ENCODE results near the gene DYRK4. TPM values are rescaled to one million over a fixed set of nuclear protein-coding genes. Genes with fewer than 3 reads are reported as not detected.

The DYRK4 gene
- total and polyA plus RNA-seq, 2 of the 8 experiments (the other 6 are each of a cell fraction or from before 2014, with no cell fraction given), result 10.5 to 11.4 TPM

DNA sequence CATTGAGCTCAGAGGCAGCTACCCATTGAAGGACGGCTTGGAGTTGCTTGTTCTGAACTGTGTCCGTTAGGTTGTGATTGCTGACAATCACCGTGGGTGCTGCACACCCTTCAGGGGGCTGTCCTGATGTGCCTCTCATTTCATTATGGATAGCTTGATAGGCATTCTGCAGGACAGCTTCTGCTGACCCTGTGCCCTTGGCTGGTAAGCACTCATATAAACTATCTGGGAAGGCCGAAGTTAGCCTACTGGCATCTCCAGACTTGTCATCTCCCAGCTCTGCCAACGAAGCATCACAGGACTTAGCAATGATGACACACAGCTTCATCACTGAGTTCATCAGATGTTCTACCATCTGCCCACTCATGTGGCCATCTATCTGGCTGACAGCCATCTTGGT is 64.5 kb downstream of the DYRK4 start (continued):
- no peak for TF ChIP-seq SIRT6 (IDR thresholded peaks at IDR 0.05; ENCODE audit: low read length)
- TF ChIP-seq SAP30 (IDR thresholded peaks at IDR 0.05; ENCODE audit: insufficient read depth, insufficient replicate concordance, low read length), result no peak
- no peak for TF ChIP-seq TCF12 (IDR thresholded peaks at IDR 0.05; ENCODE audit: low read depth, low read length)
- no peak for TF ChIP-seq TAF7 (optimal IDR thresholded peaks at IDR 0.05; ENCODE audit: borderline replicate concordance, low read depth, low read length)
- TF ChIP-seq PHF8 (conservative IDR thresholded peaks at IDR 0.05; ENCODE audit: low read depth, low read length), result no peak
- TF ChIP-seq ZNF274 (IDR thresholded peaks at IDR 0.05; ENCODE audit: borderline replicate concordance, extremely low read depth, low read length), result no peak
- TF ChIP-seq JUND (IDR thresholded peaks at IDR 0.05; ENCODE audit: low read length), result no peak

All from H1 (cell line).